ENCODE results near the gene HDAC2. TPM values are rescaled to one million over a fixed set of nuclear protein-coding genes. Genes with fewer than 3 reads are reported as not detected.

Gene HDAC2
- total and polyA plus RNA-seq, 2 experiments from 2014 or later, result 343 to 355 TPM

DNA sequence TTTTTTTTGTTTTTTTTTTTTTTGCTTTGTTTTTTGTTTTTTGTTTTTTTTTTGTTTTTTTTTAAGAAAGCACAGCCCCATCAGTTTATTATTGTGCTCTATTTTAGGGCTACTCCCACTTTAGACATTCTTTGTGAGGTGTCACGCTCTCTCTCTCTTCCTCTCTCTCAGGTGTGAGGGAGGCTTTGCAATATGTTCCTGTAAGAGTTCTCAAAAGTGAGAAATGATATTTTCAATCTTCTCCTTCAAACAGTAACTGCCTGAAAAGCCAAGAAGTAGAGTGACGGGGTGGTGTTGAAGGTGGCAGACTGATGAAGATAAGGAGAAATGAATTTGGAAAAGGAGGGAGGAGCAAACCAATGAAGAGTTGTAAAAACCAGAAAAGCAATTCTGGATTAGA is 28.3 kb upstream of the HDAC2 start:
- Mint-ChIP-seq H3K4me1 (peaks cover 24% of the 10 kb centered on the region), H3K27ac (no peak overlapping the region)

More for the DNA sequence above, 28.3 kb upstream of the HDAC2 start:
- Histone ChIP-seq H3K27me3 (ENCODE audit: insufficient read depth) (no peaks in the 10 kb centered on the region), H3K4me3 (no peak overlapping the region), H4K20me1 (replicated peaks; ENCODE audit: insufficient read depth) (no peaks in the 10 kb centered on the region), H3K36me3 (ENCODE audit: insufficient read depth) (no peaks in the 10 kb centered on the region), H3K4me2 (no peak overlapping the region), H3K9me2 (ENCODE audit: insufficient read depth) (no peaks in the 10 kb centered on the region), H3K79me2 (replicated peaks; ENCODE audit: insufficient read depth) (no peaks in the 10 kb centered on the region), H2AFZ (no peak overlapping the region), H3K4me1 (ENCODE audit: insufficient read depth) (peaks cover 12% of the 10 kb centered on the region; the same call in 1 of the 2 replicates), H3F3A (replicated peaks; ENCODE audit: low read depth) (no peaks in the 10 kb centered on the region), H3K27ac (ENCODE audit: low read depth) (no peak overlapping the region)
- no peak overlapping the region for H3K4me3 Mint-ChIP-seq
- no peak for ATAC-seq
- peaks cover 3% of the 10 kb centered on the region; the same call in 2 of the 3 replicates for H3K9me3 Mint-ChIP-seq
- no peak for TF ChIP-seq NANOG (IDR thresholded peaks at IDR 0.05; ENCODE audit: borderline replicate concordance)
- TF ChIP-seq POLR2AphosphoS5 (IDR thresholded peaks at IDR 0.05; ENCODE audit: low read depth), result no peak
- TF ChIP-seq, protein P1, sequence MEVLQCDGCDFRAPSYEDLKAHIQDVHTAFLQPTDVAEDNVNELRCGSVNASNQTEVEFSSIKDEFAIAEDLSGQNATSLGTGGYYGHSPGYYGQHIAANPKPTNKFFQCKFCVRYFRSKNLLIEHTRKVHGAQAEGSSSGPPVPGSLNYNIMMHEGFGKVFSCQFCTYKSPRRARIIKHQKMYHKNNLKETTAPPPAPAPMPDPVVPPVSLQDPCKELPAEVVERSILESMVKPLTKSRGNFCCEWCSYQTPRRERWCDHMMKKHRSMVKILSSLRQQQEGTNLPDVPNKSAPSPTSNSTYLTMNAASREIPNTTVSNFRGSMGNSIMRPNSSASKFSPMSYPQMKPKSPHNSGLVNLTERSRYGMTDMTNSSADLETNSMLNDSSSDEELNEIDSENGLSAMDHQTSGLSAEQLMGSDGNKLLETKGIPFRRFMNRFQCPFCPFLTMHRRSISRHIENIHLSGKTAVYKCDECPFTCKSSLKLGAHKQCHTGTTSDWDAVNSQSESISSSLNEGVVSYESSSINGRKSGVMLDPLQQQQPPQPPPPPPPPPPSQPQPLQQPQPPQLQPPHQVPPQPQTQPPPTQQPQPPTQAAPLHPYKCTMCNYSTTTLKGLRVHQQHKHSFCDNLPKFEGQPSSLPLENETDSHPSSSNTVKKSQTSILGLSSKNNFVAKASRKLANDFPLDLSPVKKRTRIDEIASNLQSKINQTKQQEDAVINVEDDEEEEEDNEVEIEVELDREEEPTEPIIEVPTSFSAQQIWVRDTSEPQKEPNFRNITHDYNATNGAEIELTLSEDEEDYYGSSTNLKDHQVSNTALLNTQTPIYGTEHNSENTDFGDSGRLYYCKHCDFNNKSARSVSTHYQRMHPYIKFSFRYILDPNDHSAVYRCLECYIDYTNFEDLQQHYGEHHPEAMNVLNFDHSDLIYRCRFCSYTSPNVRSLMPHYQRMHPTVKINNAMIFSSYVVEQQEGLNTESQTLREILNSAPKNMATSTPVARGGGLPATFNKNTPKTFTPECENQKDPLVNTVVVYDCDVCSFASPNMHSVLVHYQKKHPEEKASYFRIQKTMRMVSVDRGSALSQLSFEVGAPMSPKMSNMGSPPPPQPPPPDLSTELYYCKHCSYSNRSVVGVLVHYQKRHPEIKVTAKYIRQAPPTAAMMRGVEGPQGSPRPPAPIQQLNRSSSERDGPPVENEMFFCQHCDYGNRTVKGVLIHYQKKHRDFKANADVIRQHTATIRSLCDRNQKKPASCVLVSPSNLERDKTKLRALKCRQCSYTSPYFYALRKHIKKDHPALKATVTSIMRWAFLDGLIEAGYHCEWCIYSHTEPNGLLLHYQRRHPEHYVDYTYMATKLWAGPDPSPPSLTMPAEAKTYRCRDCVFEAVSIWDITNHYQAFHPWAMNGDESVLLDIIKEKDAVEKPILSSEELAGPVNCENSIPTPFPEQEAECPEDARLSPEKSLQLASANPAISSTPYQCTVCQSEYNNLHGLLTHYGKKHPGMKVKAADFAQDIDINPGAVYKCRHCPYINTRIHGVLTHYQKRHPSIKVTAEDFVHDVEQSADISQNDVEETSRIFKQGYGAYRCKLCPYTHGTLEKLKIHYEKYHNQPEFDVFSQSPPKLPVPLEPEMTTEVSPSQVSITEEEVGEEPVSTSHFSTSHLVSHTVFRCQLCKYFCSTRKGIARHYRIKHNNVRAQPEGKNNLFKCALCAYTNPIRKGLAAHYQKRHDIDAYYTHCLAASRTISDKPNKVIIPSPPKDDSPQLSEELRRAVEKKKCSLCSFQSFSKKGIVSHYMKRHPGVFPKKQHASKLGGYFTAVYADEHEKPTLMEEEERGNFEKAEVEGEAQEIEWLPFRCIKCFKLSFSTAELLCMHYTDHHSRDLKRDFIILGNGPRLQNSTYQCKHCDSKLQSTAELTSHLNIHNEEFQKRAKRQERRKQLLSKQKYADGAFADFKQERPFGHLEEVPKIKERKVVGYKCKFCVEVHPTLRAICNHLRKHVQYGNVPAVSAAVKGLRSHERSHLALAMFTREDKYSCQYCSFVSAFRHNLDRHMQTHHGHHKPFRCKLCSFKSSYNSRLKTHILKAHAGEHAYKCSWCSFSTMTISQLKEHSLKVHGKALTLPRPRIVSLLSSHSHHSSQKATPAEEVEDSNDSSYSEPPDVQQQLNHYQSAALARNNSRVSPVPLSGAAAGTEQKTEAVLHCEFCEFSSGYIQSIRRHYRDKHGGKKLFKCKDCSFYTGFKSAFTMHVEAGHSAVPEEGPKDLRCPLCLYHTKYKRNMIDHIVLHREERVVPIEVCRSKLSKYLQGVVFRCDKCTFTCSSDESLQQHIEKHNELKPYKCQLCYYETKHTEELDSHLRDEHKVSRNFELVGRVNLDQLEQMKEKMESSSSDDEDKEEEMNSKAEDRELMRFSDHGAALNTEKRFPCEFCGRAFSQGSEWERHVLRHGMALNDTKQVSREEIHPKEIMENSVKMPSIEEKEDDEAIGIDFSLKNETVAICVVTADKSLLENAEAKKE (CRISPR knock-in tag; IDR thresholded peaks at IDR 0.05), result no peak
- TF ChIP-seq EZH2phosphoT487 (IDR thresholded peaks at IDR 0.05; ENCODE audit: unreplicated experiment), result no peak
- TF ChIP-seq JUNB (IDR thresholded peaks at IDR 0.05; ENCODE audit: unreplicated experiment), result no peak
- peaks cover 16% of the 10 kb centered on the region for H3K36me3 Mint-ChIP-seq (ENCODE audit: low read depth)
- DNase-seq (ENCODE audit: low spot score), result no peak
- H3K27me3 Mint-ChIP-seq (ENCODE audit: insufficient read depth, low read depth, poor library complexity), result peaks cover 3% of the 10 kb centered on the region
